ENCODE measurements around the gene ALDH1A3. TPM values are rescaled to one million over a fixed set of nuclear protein-coding genes. Genes with fewer than 3 reads are reported as not detected.

The ALDH1A3 gene
- total RNA-seq, 5 donors from 2014 or later (not counting 1 experiment from before 2014, with no cell fraction given): 0.26 to 1.2 (median 0.38) TPM; not detected in 2

- H3K27ac ChIP-seq (ENCODE audit: low read length): no peak overlapping the region
- H3K27me3 ChIP-seq (replicated peaks in 1 of 2; ENCODE audit: control insufficient read depth in 2 of 2, extremely low read depth in 1 of 2, insufficient read depth in 2 of 2, low read length in 1 of 2): peaks cover 6 to 57% of the 10 kb centered on the region in 2 experiments
- CTCF ChIA-PET: no interaction called here
- Mint-ChIP-seq H3K4me1 (peaks cover 0 to 6% (median 0%) of the 10 kb centered on the region in 3 donors), H3K9me3 (no peaks in the 10 kb centered on the region), H3K27ac (no peak overlapping the region), H3K4me3 (no peak overlapping the region), H3K36me3 (no peaks in the 10 kb centered on the region), H3K27me3 (peaks cover 63 to 74% of the 10 kb centered on the region in 2 donors)
- H3K4me1 ChIP-seq (ENCODE audit: control insufficient read depth in 1 of 2, extremely low read depth in 1 of 2, insufficient read depth in 2 of 2, low read length in 2 of 2): peaks cover 0 to 2% of the 10 kb centered on the region in 2 experiments
- no peak for DNase-seq
- H3K9me3 ChIP-seq: no peaks in the 10 kb centered on the region
- no peak for ATAC-seq (replicated peaks in 1 of 4)
- no peaks in the 10 kb centered on the region for H3K36me3 ChIP-seq (ENCODE audit: control insufficient read depth in 2 of 2, extremely low read depth in 1 of 2, insufficient read depth in 1 of 2, low read length in 1 of 2)
- no peak overlapping the region for H3K4me3 ChIP-seq (ENCODE audit: control insufficient read depth in 1 of 2, extremely low read depth in 1 of 2, low read length in 1 of 2)
- WGBS (ENCODE audit: insufficient coverage): 72% methylated on average over 8 of the region's 9 CpGs
- POLR2A ChIA-PET: no interaction called here
Observed at GRCh38 chr15:100893964-100894295, 14.3 kb downstream of the ALDH1A3 start.

GRCh38 chr15:100895721-100896120 is 16.1 kb downstream of the ALDH1A3 start:
- Histone ChIP-seq H3K27ac (ENCODE audit: low read length) (no peak overlapping the region), H3K4me3 (ENCODE audit: control insufficient read depth in 1 of 2, extremely low read depth in 1 of 2, low read length in 1 of 2) (no peak overlapping the region), H3K9me3 (no peaks in the 10 kb centered on the region), H3K36me3 (ENCODE audit: control insufficient read depth in 2 of 2, extremely low read depth in 1 of 2, insufficient read depth in 1 of 2, low read length in 1 of 2) (no peaks in the 10 kb centered on the region), H3K27me3 (replicated peaks in 1 of 2; ENCODE audit: control insufficient read depth in 2 of 2, extremely low read depth in 1 of 2, insufficient read depth in 2 of 2, low read length in 1 of 2) (peaks cover 0 to 55% of the 10 kb centered on the region in 2 experiments), H3K4me1 (ENCODE audit: control insufficient read depth in 1 of 2, extremely low read depth in 1 of 2, insufficient read depth in 2 of 2, low read length in 2 of 2) (no peaks in the 10 kb centered on the region)
- CTCF ChIA-PET: interaction anchor here in 1 of 2 donors (1.2 kb wide), 1 partner anchor 111 kb away, joined by 3 read pairs; no protein-coding TSS in a partner anchor
- Mint-ChIP-seq H3K36me3 (no peaks in the 10 kb centered on the region), H3K4me1 (no peaks in the 10 kb centered on the region), H3K4me3 (no peak overlapping the region), H3K27me3 (peaks cover 51 to 61% of the 10 kb centered on the region in 2 donors), H3K27ac (no peak overlapping the region), H3K9me3 (no peaks in the 10 kb centered on the region)
- POLR2A ChIA-PET: no interaction called here
- no peak for DNase-seq
- ATAC-seq (replicated peaks in 1 of 4): no peak
- WGBS (ENCODE audit: insufficient coverage): 92% methylated on average over 5 of the region's 13 CpGs

GRCh38 chr15:100897221-100898151 is 17.9 kb downstream of the ALDH1A3 start:
- H3K36me3 ChIP-seq (ENCODE audit: control insufficient read depth in 2 of 2, extremely low read depth in 1 of 2, insufficient read depth in 1 of 2, low read length in 1 of 2): no peaks in the 10 kb centered on the region
- no peak overlapping the region for H3K27ac ChIP-seq (ENCODE audit: low read length)
- H3K4me1 Mint-ChIP-seq: peaks cover 0 to 3% (median 0%) of the 10 kb centered on the region in 3 donors
- WGBS (ENCODE audit: insufficient coverage): 81% methylated on average over 17 of the region's 26 CpGs
- H3K4me3 Mint-ChIP-seq: no peak overlapping the region
- H3K36me3 Mint-ChIP-seq: no peaks in the 10 kb centered on the region
- no peaks in the 10 kb centered on the region for H3K9me3 ChIP-seq
- CTCF ChIA-PET: interaction anchor here in 1 of 2 donors (0.6 kb wide), 1 partner anchor 24 kb away, joined by 3 read pairs; no protein-coding TSS in a partner anchor
- no peak overlapping the region for H3K4me3 ChIP-seq (ENCODE audit: control insufficient read depth in 1 of 2, extremely low read depth in 1 of 2, low read length in 1 of 2)
- DNase-seq (no peak), ATAC-seq (replicated peaks in 1 of 4) (no peak)
- H3K27me3 ChIP-seq (replicated peaks in 1 of 2; ENCODE audit: control insufficient read depth in 2 of 2, extremely low read depth in 1 of 2, insufficient read depth in 2 of 2, low read length in 1 of 2): peaks cover 0 to 46% of the 10 kb centered on the region in 2 experiments
- no peak overlapping the region for H3K27ac Mint-ChIP-seq
- no peaks in the 10 kb centered on the region for H3K4me1 ChIP-seq (ENCODE audit: control insufficient read depth in 1 of 2, extremely low read depth in 1 of 2, insufficient read depth in 2 of 2, low read length in 2 of 2)
- peaks cover 41 to 43% of the 10 kb centered on the region in 2 donors for H3K27me3 Mint-ChIP-seq
- POLR2A ChIA-PET: no interaction called here
- H3K9me3 Mint-ChIP-seq: no peaks in the 10 kb centered on the region

GRCh38 chr15:100898152-100898490 is 18.5 kb downstream of the ALDH1A3 start:
- no peak overlapping the region for H3K27ac Mint-ChIP-seq
- peaks cover 0 to 6% (median 0%) of the 10 kb centered on the region in 3 donors for H3K4me1 Mint-ChIP-seq
- no peak overlapping the region for H3K4me3 Mint-ChIP-seq
- Histone ChIP-seq H3K36me3 (ENCODE audit: control insufficient read depth in 2 of 2, extremely low read depth in 1 of 2, insufficient read depth in 1 of 2, low read length in 1 of 2) (no peaks in the 10 kb centered on the region), H3K4me1 (ENCODE audit: control insufficient read depth in 1 of 2, extremely low read depth in 1 of 2, insufficient read depth in 2 of 2, low read length in 2 of 2) (no peaks in the 10 kb centered on the region), H3K9me3 (no peaks in the 10 kb centered on the region), H3K27ac (ENCODE audit: low read length) (no peak overlapping the region), H3K4me3 (ENCODE audit: control insufficient read depth in 1 of 2, extremely low read depth in 1 of 2, low read length in 1 of 2) (no peak overlapping the region), H3K27me3 (replicated peaks in 1 of 2; ENCODE audit: control insufficient read depth in 2 of 2, extremely low read depth in 1 of 2, insufficient read depth in 2 of 2, low read length in 1 of 2) (peaks cover 0 to 41% of the 10 kb centered on the region in 2 experiments)
- WGBS (ENCODE audit: insufficient coverage): 78% methylated on average over 5 of the region's 9 CpGs
- POLR2A ChIA-PET: no interaction called here
- H3K9me3 Mint-ChIP-seq: no peaks in the 10 kb centered on the region
- DNase-seq (no peak), ATAC-seq (replicated peaks in 1 of 4) (no peak)
- CTCF ChIA-PET: interaction anchor here in 1 of 2 donors (0.6 kb wide), 1 partner anchor 23 kb away, joined by 3 read pairs; no protein-coding TSS in a partner anchor
- H3K36me3 Mint-ChIP-seq: no peaks in the 10 kb centered on the region
- peaks cover 37 to 41% of the 10 kb centered on the region in 2 donors for H3K27me3 Mint-ChIP-seq

GRCh38 chr15:100898661-100899462 is 19.2 kb downstream of the ALDH1A3 start:
- H3K27ac ChIP-seq (ENCODE audit: low read length): no peak overlapping the region
- no peaks in the 10 kb centered on the region for H3K36me3 ChIP-seq (ENCODE audit: control insufficient read depth in 2 of 2, extremely low read depth in 1 of 2, insufficient read depth in 1 of 2, low read length in 1 of 2)
- no peaks in the 10 kb centered on the region for H3K9me3 Mint-ChIP-seq
- H3K9me3 ChIP-seq: no peaks in the 10 kb centered on the region
- ATAC-seq (replicated peaks in 1 of 4) (no peak), DNase-seq (no peak)
- no peak overlapping the region for H3K4me3 ChIP-seq (ENCODE audit: control insufficient read depth in 1 of 2, extremely low read depth in 1 of 2, low read length in 1 of 2)
- 89% methylated on average over 6 of the region's 11 CpGs for WGBS (ENCODE audit: insufficient coverage)
- no peaks in the 10 kb centered on the region for H3K4me1 ChIP-seq (ENCODE audit: control insufficient read depth in 1 of 2, extremely low read depth in 1 of 2, insufficient read depth in 2 of 2, low read length in 2 of 2)
- H3K36me3 Mint-ChIP-seq: no peaks in the 10 kb centered on the region
- peaks cover 0 to 6% (median 0%) of the 10 kb centered on the region in 3 donors for H3K4me1 Mint-ChIP-seq
- H3K4me3 Mint-ChIP-seq: no peak overlapping the region
- peaks cover 32 to 37% of the 10 kb centered on the region in 2 donors for H3K27me3 Mint-ChIP-seq
- H3K27me3 ChIP-seq (replicated peaks in 1 of 2; ENCODE audit: control insufficient read depth in 2 of 2, extremely low read depth in 1 of 2, insufficient read depth in 2 of 2, low read length in 1 of 2): peaks cover 0 to 35% of the 10 kb centered on the region in 2 experiments
- CTCF ChIA-PET: no interaction called here
- no peak overlapping the region for H3K27ac Mint-ChIP-seq
- POLR2A ChIA-PET: no interaction called here

- no peak for DNase-seq
- Mint-ChIP-seq H3K4me3 (no peak overlapping the region), H3K4me1 (peaks cover 0 to 6% (median 0%) of the 10 kb centered on the region in 3 donors), H3K27ac (no peak overlapping the region), H3K9me3 (no peaks in the 10 kb centered on the region), H3K36me3 (no peaks in the 10 kb centered on the region), H3K27me3 (peaks cover 26 to 30% of the 10 kb centered on the region in 2 donors)
- H3K27me3 ChIP-seq (replicated peaks in 1 of 2; ENCODE audit: control insufficient read depth in 2 of 2, extremely low read depth in 1 of 2, insufficient read depth in 2 of 2, low read length in 1 of 2): peaks cover 0 to 29% of the 10 kb centered on the region in 2 experiments
- WGBS (ENCODE audit: insufficient coverage): 53% methylated on average over 2 of the region's 5 CpGs
- ChIA-PET CTCF (no interaction called here), POLR2A (no interaction called here)
- H3K4me1 ChIP-seq (ENCODE audit: control insufficient read depth in 1 of 2, extremely low read depth in 1 of 2, insufficient read depth in 2 of 2, low read length in 2 of 2): no peaks in the 10 kb centered on the region
- no peak overlapping the region for H3K4me3 ChIP-seq (ENCODE audit: control insufficient read depth in 1 of 2, extremely low read depth in 1 of 2, low read length in 1 of 2)
- no peaks in the 10 kb centered on the region for H3K36me3 ChIP-seq (ENCODE audit: control insufficient read depth in 2 of 2, extremely low read depth in 1 of 2, insufficient read depth in 1 of 2, low read length in 1 of 2)
- H3K27ac ChIP-seq (ENCODE audit: low read length): no peak overlapping the region
- H3K9me3 ChIP-seq: no peaks in the 10 kb centered on the region
- ATAC-seq (replicated peaks in 1 of 4): no peak
Observed at GRCh38 chr15:100899601-100900000, 20.0 kb downstream of the ALDH1A3 start.
